NK-92 (cell line): ENCODE measurements around the gene GAMT.
"Not testable (repeated sequence)": the region's sequence is repeated elsewhere in the genome, so short reads cannot be mapped to it uniquely, and the experiment has no call there.

Source experiments
- DNase-seq: peaks from one replicate; lab custom pipeline; 2025; ENCODE audit not compliant: unreplicated experiment; lab: John Stamatoyannopoulos, UW

The GAMT gene

DNA sequence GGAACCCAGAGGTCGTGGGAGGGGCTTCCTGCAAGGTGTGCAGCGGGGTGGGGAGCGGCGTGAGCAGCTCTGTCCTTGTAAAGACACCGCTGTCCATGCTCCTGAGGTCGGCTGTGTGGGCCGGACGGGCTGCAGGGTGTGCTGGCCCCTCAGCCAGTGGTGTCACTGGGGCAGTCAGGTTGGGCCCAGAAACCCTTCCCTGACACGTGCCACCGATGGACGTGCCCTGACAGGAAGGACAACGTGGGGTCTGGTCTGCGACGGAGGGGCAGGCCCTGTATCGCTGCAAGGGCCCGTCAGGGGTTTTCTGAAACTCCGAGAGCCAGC, 32.7 kb upstream of the GAMT start:
- DNase-seq: no peak

DNA sequence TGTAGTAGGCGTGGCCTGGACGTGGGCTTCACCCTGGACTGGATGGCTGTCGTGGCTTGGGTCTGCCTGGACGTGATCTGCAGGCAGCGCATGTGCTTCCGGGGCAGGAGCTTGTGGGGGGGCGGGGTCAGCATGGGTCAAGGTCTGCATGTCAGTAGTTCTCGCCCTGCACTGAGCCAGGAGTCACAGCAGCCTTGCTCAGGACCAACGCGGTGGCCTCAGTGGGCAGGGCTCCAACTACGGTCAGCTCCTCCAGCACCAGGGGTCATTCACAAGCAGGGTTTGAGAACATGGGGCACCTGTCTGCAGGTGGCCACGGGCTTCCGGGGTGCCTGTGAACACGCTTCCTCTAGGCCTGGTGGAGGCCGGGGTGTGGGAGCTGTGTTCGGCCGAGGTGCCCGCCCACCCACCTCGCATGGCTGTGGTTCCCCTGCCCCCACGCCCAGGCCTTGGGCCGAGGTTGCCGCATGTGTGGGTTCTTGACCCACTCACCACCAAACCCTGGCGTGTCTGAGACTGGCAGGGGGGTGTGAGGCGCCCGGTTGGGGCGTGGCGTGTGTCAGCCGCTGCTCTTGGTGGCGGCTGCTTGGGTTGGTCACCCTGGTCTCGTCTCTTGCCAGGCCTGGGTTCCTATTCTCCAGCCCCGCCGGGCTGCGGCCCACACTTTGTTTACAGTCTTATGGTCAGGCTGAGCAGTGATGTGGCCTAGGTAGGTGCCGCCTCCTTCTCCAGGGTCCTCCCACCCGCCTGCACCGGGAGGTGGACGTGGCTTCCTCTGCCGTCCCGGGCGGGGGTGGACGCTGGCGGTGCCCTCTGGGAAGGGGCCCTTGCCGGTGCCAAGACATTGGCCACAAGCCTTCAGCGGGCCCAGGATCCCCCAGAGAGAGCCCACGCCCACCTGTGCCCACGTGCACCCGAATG, 32.0 kb upstream of the GAMT start:
- no peak for DNase-seq

DNA sequence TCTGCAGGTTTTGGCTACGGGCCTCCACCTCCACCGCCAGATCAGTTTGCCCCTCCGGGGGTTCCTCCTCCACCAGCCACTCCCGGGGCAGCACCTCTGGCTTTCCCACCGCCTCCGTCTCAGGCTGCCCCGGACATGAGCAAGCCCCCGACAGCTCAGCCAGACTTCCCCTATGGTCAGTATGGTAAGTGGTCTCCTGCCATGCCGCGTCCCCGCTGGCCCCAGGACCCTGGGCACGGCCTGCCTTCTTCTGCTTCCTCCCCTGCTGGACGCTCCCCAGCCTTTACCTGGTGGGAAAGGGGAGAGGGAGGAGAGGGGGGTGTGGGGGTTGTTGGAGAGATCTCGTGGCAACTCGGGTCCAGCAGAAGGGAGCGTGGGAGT, 31.2 kb upstream of the GAMT start:
- no peak for DNase-seq

DNA sequence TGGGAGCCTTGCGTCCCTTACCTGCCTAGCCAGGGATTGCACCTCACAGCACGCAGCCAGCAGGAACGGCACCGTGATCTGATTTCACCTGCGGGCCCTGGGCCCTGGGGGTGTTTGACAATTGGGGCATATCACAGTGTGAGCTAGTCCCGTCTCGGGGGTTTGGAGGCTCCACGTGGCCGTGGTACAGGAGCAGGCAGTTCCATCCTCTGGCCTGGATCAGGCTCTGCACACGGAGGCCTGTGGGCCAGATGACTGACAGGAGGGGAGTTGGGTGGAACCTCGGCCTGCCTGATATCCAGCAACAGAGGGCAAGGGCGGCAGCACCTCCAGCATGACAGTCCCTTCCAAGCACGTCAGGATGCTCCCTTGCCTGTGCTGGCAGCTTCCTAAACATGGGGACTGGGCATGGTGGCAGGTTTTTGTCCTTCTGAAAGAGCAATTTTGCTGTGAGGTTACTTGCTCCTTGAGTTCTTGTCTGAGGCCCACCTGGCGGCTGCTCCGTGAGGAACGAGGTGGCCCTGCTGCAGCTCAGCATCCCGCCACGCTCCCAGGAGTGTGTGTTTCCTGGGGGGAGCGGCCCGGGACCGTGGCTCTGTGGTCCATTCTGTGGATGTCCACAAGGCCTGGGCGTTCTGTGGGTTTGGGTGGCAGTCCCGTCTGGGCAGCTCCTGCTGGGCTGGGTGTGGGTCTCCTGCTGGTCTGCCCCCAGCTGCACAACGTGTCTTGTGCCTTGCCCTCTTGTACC, 30.6 kb upstream of the GAMT start:
- no peak for DNase-seq

DNA sequence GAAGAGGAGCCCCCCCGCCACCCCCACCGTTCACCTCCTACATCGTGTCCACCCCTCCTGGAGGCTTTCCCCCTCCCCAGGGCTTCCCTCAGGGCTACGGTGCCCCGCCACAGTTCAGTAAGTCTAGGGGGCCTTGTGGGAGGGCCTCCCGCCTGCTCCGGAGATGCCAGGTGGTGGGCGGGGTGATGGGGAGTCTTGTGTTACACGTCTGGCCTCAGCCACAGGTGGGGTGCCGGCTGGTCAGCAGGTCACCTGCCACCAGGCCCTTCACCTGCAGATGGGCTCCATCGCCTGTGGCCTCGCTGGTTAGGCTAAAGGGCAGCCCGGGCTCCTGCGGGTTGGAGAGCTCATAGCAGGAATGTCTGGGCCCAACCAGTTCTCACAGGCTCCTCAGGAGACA, 28.9 kb upstream of the GAMT start:
- DNase-seq: no peak

DNA sequence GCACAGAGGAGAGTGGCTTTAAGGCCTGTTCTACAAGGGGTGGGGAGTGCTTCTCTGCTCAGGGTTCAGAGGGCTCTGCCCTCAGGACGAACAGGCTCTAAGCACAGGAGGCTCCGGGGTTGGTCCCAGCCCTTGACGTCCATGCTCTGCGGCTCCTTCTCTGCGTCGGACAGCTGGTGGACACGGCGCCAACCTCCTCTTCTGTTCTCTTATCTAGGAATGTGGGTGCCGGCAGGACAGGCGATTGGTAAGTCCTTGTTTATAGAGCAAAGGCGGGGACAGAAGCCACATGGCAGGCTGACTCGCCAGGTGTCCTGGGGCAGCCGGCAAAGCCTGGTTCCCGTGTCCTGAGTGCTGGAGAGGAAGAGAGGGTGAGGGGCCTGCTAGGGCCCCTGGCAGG, 28.4 kb upstream of the GAMT start:
- DNase-seq: no peak

DNA sequence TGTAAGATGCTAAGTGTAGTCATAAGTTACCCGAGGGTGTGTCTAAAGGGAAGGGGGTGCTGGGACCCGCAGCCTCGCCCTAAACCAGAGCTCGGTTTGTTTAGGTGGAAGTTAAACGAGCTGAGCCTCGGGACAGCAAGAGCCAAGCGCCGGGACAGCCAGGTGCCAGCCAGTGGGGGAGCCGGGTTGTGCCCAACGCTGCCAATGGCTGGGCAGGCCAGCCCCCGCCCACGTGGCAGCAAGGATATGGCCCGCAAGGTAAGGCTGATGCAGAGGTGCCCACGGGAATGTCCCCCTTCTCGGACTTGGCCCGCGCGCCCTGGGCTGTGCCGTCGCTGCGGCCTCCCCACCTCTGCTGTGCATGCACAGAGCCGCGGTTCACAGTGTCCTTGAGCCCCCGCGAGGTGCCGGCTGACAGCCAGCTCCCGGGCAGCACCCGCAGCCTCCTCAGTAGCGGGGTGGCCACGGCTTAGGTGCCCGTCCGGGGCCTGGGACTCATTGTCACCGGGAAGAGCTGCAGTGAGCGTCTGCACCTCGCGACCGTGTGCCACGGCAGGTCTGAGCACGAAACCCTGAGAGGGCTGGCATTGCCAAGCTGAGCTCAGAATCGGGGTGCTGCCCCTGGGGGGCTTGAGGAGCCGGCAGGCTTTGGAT, 27.5 kb upstream of the GAMT start:
- no peak for DNase-seq

DNA sequence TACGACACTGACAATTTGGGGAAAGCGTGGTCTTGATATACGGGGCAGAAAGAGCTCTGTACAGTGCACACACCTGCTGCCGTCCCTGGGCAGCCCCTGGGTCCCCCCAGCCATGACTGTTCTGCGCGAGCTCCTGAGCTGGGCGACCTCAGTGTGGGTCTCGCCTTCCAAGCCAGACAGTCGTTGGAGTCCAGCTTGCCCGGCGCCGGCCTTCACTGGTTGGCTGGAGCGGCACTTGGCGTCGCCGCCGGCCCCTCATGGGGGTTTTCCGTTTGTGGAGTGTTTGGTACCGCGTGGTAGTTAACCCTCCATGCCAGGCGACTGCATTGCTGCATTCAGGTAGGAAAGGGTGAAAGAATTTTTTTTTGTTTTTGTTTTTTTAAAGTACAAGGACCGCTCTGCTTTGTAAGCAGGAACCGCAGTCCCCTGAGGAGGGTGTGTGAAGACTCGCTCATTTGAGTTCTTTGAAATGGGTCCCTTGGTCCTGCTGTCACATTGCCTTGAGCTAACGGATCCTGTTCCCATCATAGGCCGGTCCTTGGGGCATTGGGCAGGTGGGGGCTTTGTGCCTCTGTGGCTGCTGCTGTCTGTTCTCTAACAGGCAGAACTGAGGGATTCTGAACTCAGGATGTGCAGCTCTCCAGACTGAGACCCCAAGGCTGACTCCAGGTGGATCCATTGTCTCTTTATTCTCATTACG, 26.0 kb upstream of the GAMT start:
- no peak for DNase-seq

DNA sequence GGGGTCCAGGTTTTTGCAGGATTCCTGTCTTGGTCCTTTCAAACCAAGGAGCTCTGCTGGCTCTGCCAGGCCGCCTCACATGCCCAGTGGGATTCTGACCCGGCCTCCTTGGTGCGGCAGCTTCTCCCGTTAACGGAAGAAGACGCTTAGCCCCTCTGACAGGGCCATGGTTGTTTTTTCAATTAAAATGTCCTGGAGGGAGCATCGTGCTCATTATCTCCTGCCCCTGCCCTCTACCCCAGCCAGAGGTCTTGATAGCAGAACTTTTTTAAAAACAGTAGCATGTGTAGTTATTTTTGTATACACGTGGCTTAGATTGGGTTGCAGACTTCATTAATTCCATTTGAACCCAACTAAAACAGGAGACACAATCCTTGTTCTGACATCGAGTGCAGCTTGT, 25.4 kb upstream of the GAMT start:
- DNase-seq: no peak

DNA sequence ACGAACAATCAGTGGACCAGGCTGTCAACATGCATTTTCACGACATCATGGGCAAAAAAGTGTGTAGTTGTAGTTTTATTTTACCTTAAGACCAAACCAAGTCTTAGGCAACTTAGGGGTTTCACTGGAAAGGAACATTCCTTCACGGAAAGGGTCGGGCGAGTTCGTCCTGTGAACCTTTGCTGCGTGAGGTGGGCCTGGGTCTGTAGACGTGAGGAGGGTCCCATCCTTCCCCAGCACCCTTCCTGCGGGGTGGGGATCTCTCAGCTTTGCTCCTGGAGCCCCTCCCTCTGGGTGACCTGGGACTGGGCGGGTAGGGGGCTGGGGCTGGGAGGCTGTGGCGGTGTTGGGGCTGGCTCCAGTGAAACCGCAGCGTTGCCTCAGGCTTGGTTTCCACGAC, 24.6 kb upstream of the GAMT start:
- no peak for DNase-seq

DNA sequence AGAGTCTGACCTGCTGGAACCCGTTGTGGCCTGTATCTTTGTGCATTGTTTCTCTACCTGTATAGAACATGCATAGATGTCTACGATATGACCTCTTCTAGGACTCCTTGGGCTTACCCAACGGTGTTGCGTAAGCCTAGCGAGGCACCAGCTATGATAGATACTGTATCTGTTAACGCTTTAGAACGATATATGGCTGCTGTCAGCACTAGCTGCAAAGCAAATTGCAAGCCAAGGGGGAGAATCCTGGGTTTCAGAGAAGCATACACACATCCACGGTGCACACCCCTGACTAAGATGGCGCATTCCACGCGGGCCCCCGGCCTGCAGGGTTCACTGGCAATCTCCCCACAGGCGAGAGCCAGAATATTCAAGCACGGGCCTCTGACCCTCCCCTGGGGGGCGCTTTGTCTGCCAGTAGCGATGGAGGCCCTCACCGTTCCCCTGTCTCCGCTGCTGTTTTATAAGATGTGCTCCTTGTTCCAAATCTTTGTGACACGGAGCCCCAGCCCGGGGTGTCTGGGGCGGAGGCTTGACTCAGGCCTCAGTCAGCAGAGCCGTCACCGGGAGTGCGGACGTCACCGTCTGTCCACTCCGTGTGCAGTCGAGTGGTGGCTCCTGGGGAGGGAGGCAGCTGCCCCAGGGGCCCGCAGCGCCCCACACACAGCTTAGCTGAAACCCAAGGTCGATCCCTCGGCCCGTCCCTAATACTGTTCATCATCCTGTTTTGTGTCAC, 23.9 kb upstream of the GAMT start:
- no peak for DNase-seq

DNA sequence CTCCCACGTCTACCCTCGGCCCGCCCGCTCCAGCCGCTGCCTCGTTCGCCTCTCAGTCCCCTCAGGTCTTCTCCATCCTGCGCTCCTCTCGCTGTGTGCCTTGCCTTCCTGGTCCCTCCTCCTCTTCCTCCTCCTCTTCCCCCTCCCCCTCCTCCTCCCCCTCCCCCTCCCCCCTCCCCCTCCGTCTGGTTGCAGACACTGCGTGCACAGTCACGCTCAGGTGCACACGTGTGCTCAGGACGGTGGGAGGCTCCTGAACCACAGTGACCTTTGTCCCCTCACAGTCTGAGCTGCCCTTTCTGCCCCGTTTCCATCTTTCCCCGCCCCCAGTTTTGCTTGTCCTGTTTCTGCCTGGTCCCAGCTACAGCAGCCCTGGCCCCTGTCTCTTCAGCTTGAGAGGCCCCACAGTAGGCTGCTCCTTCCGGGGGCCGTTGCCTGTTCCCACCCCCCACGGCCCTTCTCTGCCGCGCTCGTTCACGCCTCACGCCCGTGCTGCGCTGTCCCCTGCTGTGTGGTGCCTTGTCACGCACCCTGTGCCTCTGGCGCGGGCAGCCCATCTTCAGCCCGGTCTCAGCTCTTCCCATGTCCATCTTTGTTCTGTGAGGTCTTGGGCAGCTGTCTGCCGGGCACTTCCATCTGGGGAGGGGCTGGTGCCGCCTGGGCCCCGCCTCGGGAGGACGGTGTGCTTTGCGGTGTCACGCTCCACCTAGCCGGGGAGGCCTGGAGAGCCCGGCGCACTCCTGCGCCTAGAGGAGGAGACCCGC, 23.0 kb upstream of the GAMT start:
- no peak for DNase-seq

DNA sequence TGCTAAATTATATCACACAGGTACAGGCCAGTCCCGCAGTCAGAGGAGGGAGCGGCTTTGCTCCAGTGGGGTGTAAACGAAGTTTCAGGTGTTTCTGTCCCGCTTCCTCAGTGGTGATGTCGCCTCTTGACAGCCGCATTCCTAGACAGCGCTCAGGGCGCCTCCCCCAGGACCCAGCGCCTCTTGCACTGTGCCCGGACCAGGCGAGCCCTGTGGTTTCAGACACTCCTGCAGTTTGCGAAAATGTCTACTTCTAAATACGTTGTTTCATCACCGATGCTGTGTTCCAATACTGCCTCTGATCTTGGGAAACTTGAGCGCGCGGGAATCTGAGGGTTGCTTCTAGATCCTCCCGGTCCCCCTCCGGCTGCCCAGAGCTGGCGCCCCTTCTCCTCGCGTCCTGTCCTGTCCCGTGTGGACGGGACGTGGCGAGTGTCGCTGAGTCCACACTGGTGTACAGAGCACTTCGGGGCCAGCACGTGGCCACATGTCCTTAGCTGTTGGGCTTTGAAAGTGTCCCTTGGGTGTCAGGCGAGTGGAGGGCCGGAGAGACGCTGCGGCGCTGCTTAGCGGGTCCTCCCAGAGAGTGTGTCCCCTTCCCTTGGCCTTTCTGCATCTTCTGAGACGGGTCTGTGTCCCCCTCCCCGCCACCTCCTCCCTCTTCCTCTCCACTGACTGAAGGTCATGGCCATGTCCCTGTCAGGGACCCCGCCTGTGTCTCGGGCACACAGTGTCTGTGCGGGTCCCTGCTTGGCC, 22.3 kb upstream of the GAMT start:
- DNase-seq: no peak

DNA sequence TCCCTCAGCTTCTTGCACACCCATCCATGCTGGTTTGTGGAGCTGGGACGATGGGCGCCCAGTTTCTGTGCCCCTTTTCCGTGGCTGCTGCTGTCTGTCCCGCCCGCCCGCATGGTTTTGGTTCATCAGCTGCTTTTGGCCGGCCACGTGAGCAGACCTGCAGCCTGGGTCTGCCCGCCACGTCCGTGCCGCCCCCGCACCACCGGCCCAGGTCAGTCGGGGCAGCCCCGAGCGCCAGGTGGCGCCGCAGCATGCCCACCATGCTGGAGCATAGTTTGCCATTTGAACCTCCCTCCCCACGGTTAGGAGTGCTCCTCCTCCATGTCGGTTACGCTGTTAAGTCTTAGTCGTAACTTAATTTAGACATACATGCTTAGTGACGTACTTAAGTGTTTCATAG, 21.6 kb upstream of the GAMT start:
- no peak for DNase-seq

DNA sequence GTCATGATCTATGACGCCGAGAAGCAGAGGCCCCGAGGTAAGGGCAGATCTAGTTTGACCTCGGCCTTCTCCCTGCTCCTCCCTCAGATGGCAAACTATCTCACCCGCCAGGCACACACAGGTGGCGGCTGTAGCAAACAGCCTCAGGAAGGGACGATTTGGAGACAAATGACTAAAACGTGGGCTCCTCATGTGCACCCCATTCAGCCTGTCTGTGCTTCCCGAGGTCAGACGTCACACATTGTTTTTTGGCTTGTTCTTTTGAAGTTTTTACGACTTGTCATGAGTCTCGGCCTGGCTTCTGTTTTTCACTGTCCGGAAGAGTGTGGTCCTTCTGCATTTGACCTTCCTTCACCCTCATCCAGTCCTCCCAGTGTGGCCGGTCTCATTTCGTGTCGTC, 21.0 kb upstream of the GAMT start:
- no peak for DNase-seq

DNA sequence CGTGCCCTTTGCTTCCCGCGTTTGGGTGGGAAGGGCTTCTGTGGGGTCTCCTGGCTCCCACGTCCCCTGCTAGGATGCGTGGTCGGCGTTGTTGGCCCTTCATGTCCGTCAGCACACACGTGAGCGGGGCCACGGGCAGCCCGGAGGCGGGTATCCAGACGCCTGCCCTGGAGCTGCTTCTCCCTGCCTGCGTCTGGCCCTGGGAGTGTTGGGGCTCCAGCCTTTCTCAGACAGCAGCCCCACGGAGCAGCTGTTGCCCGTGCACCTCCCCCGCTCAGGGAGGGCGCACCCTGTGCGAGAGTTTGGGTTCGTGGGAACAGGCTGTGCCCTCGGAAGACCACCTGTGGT, 20.6 kb upstream of the GAMT start:
- DNase-seq: no peak

DNA sequence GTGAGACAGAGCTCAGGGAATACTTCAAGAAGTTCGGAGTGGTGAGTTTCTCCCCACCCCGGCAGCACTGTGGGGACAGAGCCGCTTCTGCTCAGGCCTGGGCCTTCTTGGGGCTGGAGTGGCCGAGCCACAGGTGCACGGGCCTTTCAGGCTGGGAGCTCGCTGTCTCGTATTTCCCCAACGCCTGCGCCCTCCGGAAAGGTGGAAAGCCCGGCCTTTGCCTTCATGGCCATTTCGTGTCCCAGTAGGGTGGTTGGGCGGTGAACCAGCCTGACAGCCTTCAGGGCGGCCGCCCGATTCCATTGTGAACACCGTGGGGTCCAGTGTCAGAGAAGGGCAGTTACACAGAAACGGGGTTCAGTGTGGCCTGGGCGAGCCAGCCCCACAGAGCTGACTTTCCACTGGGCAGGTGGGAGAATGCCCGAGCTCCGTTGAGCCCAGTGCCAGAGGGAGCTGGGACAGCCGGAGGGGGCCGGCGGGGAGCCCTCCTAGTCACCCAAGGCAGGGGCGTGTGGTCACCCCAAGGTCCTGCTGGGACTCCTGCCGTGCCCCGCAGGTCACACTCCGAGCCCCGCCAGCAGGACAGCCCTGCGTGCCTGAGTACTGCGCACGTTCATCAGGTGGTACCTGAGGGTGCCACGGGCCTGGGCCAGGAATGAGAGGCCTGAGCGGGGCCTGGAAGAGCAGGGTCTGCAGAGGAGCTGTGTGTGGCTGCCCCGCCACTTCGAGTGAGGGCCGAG, 20.0 kb upstream of the GAMT start:
- no peak for DNase-seq

DNA sequence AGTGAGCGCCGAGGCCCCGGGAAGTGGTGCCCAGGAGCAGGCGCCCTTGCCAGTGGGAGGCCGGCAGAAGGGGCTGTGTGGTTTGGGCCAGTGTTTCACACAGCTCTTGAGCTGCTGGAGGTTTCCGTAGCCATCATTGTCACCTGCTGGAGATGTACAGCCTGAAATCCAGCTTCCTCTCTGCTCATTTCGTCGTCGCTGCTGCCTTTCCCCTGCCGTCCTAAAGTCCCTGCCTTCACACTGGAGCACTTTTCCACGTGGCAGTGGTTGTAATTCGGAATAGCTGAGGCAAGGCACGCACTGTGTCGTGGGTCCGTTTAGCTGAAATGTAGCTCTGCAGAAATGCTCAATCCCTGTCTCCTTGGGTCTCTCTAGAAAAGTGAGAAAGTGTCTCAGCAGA, 19.2 kb upstream of the GAMT start:
- no peak for DNase-seq

DNA sequence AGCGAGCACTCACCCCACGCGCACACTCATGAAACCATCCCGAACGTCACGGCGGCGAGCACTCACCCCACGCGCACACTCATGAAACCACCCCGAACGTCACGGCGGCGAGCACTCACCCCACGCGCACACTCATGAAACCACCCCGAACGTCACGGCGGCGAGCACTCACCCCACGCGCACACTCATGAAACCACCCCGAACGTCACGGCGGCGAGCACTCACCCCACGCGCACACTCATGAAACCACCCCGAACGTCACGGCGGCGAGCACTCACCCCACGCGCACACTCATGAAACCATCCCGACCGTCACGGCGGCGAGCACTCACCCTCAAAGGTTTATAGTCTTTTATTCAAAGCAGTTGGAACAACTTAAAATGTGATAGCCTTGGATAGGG, 18.7 kb upstream of the GAMT start:
- not testable (repeated sequence) for DNase-seq
